Measurements from ENCODE around the gene AKAP13. TPM values are rescaled to one million over a fixed set of nuclear protein-coding genes. Genes with fewer than 3 reads are reported as not detected.
A peak's percentile ranks its signal among the peaks of the same experiment; 100 is the strongest.

The AKAP13 gene
- total RNA-seq, 6 donors from 2014 or later: 329 to 1,278 (median 748) TPM

DNA sequence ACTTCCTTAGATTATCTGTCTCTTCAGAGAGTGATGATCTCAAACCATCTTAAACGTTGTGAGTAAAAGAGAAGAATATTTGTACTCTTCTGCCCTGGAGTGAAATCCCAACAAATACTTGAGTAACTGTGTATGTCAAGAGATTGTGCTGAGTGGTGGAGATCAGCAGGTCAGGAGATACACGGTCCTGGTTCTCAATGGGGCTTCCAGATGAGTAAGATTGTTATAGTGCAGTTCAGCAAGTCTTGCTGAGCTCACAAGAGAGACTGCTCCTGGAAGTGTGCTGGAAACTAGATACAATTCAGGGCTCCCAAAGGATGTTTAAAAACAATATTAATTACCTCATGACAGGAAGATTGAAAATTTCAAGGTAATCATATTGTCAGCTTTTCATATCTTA, 184.3 kb downstream of the AKAP13 start:
- H3K4me1 ChIP-seq: peaks cover 34 to 76% (median 49%) of the 10 kb centered on the region in 4 donors
- no peak for DNase-seq
- ATAC-seq (ENCODE audit: low FRiP score in 2 of 2): no peak
- H3K4me3 ChIP-seq: no peak overlapping the region
- 30 to 39% methylated on average over 2 of the region's 2 CpGs for WGBS, 2 donors
- TF ChIP-seq, protein P1, sequence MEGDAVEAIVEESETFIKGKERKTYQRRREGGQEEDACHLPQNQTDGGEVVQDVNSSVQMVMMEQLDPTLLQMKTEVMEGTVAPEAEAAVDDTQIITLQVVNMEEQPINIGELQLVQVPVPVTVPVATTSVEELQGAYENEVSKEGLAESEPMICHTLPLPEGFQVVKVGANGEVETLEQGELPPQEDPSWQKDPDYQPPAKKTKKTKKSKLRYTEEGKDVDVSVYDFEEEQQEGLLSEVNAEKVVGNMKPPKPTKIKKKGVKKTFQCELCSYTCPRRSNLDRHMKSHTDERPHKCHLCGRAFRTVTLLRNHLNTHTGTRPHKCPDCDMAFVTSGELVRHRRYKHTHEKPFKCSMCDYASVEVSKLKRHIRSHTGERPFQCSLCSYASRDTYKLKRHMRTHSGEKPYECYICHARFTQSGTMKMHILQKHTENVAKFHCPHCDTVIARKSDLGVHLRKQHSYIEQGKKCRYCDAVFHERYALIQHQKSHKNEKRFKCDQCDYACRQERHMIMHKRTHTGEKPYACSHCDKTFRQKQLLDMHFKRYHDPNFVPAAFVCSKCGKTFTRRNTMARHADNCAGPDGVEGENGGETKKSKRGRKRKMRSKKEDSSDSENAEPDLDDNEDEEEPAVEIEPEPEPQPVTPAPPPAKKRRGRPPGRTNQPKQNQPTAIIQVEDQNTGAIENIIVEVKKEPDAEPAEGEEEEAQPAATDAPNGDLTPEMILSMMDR (IDR thresholded peaks at IDR 0.05): no peak
- TF ChIP-seq EP300 (IDR thresholded peaks at IDR 0.05) (no peak), POLR2A (IDR thresholded peaks at IDR 0.05) (no peak), POLR2AphosphoS5 (IDR thresholded peaks at IDR 0.05) (no peak)
- no peaks in the 10 kb centered on the region for H3K9me3 ChIP-seq
- H3K27me3 ChIP-seq: no peaks in the 10 kb centered on the region
- H3K36me3 ChIP-seq: peaks cover 0 to 4% (median 2%) of the 10 kb centered on the region in 4 donors
- H3K27ac ChIP-seq: peak overlapping the region; percentile 39 to 74 (median 63)

DNA sequence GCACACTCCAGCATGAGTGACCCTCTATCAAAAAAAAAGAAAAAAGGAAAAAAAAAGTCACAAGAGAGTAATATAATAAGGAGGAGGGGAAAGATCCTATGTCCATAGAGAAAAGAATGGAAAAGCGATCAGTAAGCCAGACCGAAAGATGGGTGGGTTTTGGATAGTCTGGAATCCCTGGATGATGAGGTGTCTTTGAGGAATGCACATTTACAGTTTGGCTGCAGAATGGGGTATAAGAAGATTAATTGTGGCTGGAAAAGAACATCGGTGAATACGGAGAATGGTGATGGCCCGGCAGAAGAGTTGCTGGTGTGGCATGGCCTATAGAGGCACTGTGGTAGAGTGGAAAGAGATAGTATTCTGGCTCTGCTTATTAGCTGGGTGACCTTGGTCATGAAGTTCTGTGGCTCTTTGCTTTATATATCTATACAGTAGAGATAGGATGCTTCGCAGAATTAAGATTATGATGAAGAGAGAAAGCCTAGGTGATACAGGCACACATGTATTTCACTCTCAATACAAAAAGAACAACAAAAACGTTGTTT, 187.9 kb downstream of the AKAP13 start:
- H3K4me3 ChIP-seq: no peak overlapping the region
- TF ChIP-seq POLR2A (IDR thresholded peaks at IDR 0.05) (no peak), EP300 (IDR thresholded peaks at IDR 0.05) (no peak), POLR2AphosphoS5 (IDR thresholded peaks at IDR 0.05) (no peak)
- TF ChIP-seq, protein P1 (IDR thresholded peaks at IDR 0.05): no peak
- no peaks in the 10 kb centered on the region for H3K36me3 ChIP-seq
- H3K4me1 ChIP-seq: peaks cover 28 to 83% (median 48%) of the 10 kb centered on the region in 4 donors
- DNase-seq (no peak), ATAC-seq (ENCODE audit: low FRiP score in 2 of 2) (no peak)
- 88 to 89% methylated on average over 7 of the region's 7 CpGs for WGBS, 2 donors
- H3K27me3 ChIP-seq: no peaks in the 10 kb centered on the region
- H3K27ac ChIP-seq: peak overlapping the region in 2 of 4 donors; percentile 19 to 35
- H3K9me3 ChIP-seq: no peaks in the 10 kb centered on the region

DNA sequence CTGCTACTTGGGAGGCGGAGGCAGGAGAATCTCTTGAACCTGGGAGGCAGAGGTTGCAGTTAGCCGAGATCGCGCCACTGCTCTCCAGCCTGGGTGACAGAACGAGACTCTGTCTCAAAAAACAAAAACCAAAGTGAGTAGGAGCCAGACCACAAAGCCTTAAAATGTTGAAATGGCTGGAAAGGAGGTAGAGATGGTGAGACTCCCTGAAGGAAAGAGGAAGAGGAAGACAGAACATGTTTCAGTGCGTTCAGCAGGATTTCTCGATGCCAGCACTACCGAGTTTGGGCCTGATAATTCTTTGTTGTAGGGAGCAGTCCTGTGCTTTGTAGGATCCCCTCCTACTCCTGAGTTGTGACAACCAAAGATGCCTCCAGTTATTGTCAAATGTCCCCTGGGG, 189.9 kb downstream of the AKAP13 start:
- peak in 1 of 2 donors; percentile 69 for ATAC-seq (ENCODE audit: low FRiP score in 2 of 2)
- H3K4me1 ChIP-seq: peaks cover 24 to 66% (median 36%) of the 10 kb centered on the region in 4 donors
- peak overlapping the region; percentile 59 to 72 (median 64) for H3K27ac ChIP-seq
- H3K4me3 ChIP-seq: no peak overlapping the region
- H3K9me3 ChIP-seq: no peaks in the 10 kb centered on the region
- no peak for DNase-seq
- H3K36me3 ChIP-seq: peaks cover 0 to 4% (median 0%) of the 10 kb centered on the region in 4 donors
- no peak for TF ChIP-seq EP300 (IDR thresholded peaks at IDR 0.05)
- no peak for TF ChIP-seq POLR2AphosphoS5 (IDR thresholded peaks at IDR 0.05)
- TF ChIP-seq POLR2A (IDR thresholded peaks at IDR 0.05): no peak
- TF ChIP-seq, protein P1 (IDR thresholded peaks at IDR 0.05): no peak
- H3K27me3 ChIP-seq: no peaks in the 10 kb centered on the region
- WGBS, 2 donors: 86 to 90% methylated on average over 8 of the region's 8 CpGs

DNA sequence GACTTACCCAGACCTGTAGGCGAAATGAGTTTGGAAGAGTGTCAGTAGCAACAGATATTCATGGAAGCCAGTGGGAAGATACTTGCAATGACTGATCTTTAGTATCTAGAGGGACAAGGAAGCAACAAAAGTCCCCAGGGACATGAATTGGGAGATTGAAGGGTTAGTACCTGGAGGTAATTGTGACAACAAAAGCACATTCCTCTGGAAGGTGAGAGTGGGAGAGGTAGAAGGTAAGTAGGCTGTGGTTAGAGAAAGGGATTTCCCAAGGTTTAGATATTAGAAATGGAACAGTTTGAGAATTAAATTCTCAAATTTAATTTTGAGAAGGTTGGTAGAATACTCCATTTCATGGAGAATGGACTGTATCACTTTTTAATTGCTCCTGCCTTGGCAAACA, 191.4 kb downstream of the AKAP13 start:
- DNase-seq: no peak
- 95 to 96% methylated on average over 1 of the region's 1 CpG for WGBS, 2 donors
- Histone ChIP-seq H3K4me1 (peaks cover 24 to 61% (median 39%) of the 10 kb centered on the region in 4 donors), H3K36me3 (peaks cover 0 to 5% (median 2%) of the 10 kb centered on the region in 4 donors), H3K27me3 (no peaks in the 10 kb centered on the region), H3K9me3 (no peaks in the 10 kb centered on the region), H3K4me3 (no peak overlapping the region), H3K27ac (peak overlapping the region in 3 of 4 donors; percentile 11 to 30 (median 19))
- TF ChIP-seq, protein P1 (IDR thresholded peaks at IDR 0.05): no peak
- TF ChIP-seq EP300 (IDR thresholded peaks at IDR 0.05) (no peak), POLR2A (IDR thresholded peaks at IDR 0.05) (no peak), POLR2AphosphoS5 (IDR thresholded peaks at IDR 0.05) (no peak)
- ATAC-seq (ENCODE audit: low FRiP score in 2 of 2): no peak

DNA sequence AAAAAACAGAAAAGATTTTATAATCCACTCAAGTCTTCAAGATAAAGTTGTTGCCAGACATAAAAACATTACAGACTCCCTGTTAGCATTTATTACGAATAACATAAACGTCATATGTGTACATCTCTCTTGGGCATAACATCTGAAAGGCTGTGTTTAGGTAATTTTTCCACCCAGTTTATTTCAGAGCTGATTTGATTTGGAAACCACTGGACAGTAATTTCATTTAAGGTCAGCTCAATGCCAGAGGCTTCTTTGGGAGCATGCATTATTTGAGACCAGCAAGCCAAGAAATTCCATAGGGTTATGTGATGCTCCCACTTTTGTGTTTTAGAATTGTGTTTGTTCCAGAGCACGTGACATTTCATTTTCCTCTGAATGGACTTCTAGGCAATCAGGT, 196.0 kb downstream of the AKAP13 start:
- no peak overlapping the region for H3K4me3 ChIP-seq
- H3K27me3 ChIP-seq: no peaks in the 10 kb centered on the region
- H3K9me3 ChIP-seq: no peaks in the 10 kb centered on the region
- peaks cover 36 to 63% (median 54%) of the 10 kb centered on the region in 4 donors for H3K4me1 ChIP-seq
- H3K36me3 ChIP-seq: peaks cover 0 to 30% (median 15%) of the 10 kb centered on the region in 4 donors
- ATAC-seq (ENCODE audit: low FRiP score in 2 of 2) (no peak), DNase-seq (no peak)
- TF ChIP-seq POLR2A (IDR thresholded peaks at IDR 0.05) (no peak), POLR2AphosphoS5 (IDR thresholded peaks at IDR 0.05) (no peak), EP300 (IDR thresholded peaks at IDR 0.05) (no peak)
- peak overlapping the region in 2 of 4 donors; percentile 45 to 51 for H3K27ac ChIP-seq
- 69 to 71% methylated on average over 3 of the region's 3 CpGs for WGBS, 2 donors
